AG10803 (cell line): ENCODE data around the gene TAX1BP1.

Experiments
- DNase-seq: peaks from one replicate; pipeline ENCODE4 v3.0.0; 2010; ENCODE audit warnings: low read depth
- H3K4me3 ChIP-seq: 2 replicates; pipeline ENCODE4 v1.5.1; 2011; ENCODE audit warnings: mild to moderate bottlenecking, low read length, control low read depth
- CTCF ChIP-seq: conservative IDR thresholded peaks from 2 replicates; pipeline ENCODE4 v1.5.1; 2011; ENCODE audit warnings: mild to moderate bottlenecking, low read length, control low read depth, inconsistent platforms

Gene TAX1BP1

GRCh38 chr7:27762062-27762461 is 22.1 kb downstream of the TAX1BP1 start:
- DNase-seq, result no peak
- H3K4me3 ChIP-seq, result no peak overlapping the region
- TF ChIP-seq CTCF, result no peak

- TF ChIP-seq CTCF, result no peak
- DNase-seq, result no peak
- H3K4me3 ChIP-seq, result no peak overlapping the region
Observed at GRCh38 chr7:27763983-27764508, 24.1 kb downstream of the TAX1BP1 start.

- no peak for TF ChIP-seq CTCF
- DNase-seq, result no peak
Observed at GRCh38 chr7:27765841-27766240, 25.9 kb downstream of the TAX1BP1 start.

GRCh38 chr7:27767374-27767773 is 27.4 kb downstream of the TAX1BP1 start:
- no peak for TF ChIP-seq CTCF
- H3K4me3 ChIP-seq, result no peak overlapping the region
- no peak for DNase-seq

More at GRCh38 chr7:27765841-27766240, 25.9 kb downstream of the TAX1BP1 start:
- H3K4me3 ChIP-seq, result no peak overlapping the region

GRCh38 chr7:27771111-27771510 is 31.1 kb downstream of the TAX1BP1 start:
- TF ChIP-seq CTCF, result no peak
- H3K4me3 ChIP-seq, result no peak overlapping the region
- DNase-seq, result no peak

- peak; percentile 51 for DNase-seq
- peak; percentile 87 for TF ChIP-seq CTCF
- no peak overlapping the region for H3K4me3 ChIP-seq
Observed at GRCh38 chr7:27774717-27775328, 34.9 kb downstream of the TAX1BP1 start.

GRCh38 chr7:27775782-27776181 is 35.8 kb downstream of the TAX1BP1 start:
- no peak for TF ChIP-seq CTCF
- DNase-seq, result no peak
- no peak overlapping the region for H3K4me3 ChIP-seq
